Loucy (cell line): ENCODE data around the gene CAMTA1.

Source experiments
- CTCF ChIP-seq: fragments of 200-600 bp; sonication (generic); conservative IDR thresholded peaks from 2 replicates; pipeline ENCODE4 v1.5.1; 2014; ENCODE audit warnings: mild to moderate bottlenecking, antibody characterized with exemption, low read length
- EZH2phosphoT487 ChIP-seq: fragments of 200-600 bp; IDR thresholded peaks from 2 replicates; pipeline ENCODE4 v1.6.1; 2018; ENCODE audit warnings: antibody characterized with exemption, mild to moderate bottlenecking, moderate library complexity, borderline replicate concordance

DNA sequence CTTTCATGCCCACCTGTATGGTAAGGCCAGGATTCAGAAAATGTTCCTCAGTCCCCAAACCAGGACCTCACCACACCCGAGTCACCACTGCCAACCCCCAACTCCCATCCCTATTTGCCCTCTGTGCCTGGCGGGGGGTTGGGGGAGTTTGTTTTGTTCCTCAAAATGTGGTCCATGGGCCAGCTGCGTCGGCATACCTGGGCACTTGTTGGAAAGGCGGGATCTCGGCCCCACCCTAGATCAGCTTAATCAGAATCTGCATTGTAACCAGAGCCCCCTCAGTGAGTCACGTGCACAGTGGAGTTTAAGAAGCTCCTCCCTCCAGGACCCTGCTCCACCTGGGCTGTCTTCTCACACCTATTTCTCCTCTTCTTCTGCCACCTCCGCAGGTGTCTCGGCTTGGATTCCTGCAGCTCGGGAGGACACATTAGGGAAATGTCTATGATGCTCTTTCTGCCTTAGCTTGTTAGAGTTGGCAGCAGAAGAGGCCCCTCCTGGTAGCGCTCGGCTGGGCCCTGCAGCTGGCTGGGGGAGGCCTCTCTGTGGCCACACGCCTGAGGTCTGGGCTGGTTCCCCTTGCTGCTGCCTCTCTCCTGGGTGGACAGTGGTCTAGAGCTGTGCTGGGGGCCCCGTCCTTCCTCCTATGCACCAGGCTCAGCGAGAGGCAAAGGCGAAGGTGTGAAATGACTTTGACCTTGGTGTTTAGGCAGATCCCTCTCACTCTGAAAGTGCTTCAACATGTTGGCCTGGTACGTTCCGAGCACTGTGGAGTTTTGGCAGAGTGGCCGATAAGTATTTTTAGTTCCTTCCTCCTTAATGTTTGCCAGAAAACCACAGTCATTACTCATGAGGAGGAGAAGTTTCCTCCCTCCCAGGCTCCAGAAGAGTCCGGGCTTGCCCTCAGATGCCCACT is 41.8 kb upstream of the CAMTA1 start:
- TF ChIP-seq CTCF = no peak
- TF ChIP-seq EZH2phosphoT487 = no peak
